H1 (cell line): ENCODE results near the gene CCDC51. TPM values are rescaled to one million over a fixed set of nuclear protein-coding genes. Genes with fewer than 3 reads are reported as not detected.

Experiments
- CTCF ChIA-PET: fragments of 300-600 bp; sonication (Branson Sonifier 250); formaldehyde crosslinking; loops from one replicate; lab custom pipeline; 2021; ENCODE audit not compliant: partially characterized antibody; lab: Charles Lee
- POLR2A ChIA-PET: fragments of 300-600 bp; sonication (Branson Sonifier 250); formaldehyde crosslinking; loops from one replicate; lab custom pipeline; 2021; ENCODE audit warnings: inconsistent platforms; ENCODE audit not compliant: partially characterized antibody; lab: Charles Lee
- DNase-seq, 2 experiments: peaks; one replicate each; pipeline versions ENCODE4 v3.0.0 to v3.0.0-alpha.2; 2010 to 2022; ENCODE audit warnings: low spot score in 2 of 2, low read depth in 1 of 2, mixed read lengths in 1 of 2
- FAIRE-seq: peaks from 2 replicates; lab custom pipeline; 2011; peaks lifted over from hg19 to GRCh38; lab: Jason Lieb, UNC
- H2AFZ ChIP-seq: 2 replicates; pipeline ENCODE4 v1.8.1; 2012; ENCODE audit warnings: low read length, inconsistent platforms
- H2AK5ac ChIP-seq: 2 replicates; pipeline ENCODE4 v1.6.1; 2013; ENCODE audit warnings: low read depth, low read length
- H2BK120ac ChIP-seq: replicated peaks from 2 replicates; pipeline ENCODE3; 2013; ENCODE audit warnings: low read depth, low read length, inconsistent platforms
- H2BK12ac ChIP-seq: 2 replicates; pipeline ENCODE4 v1.6.1; 2013; ENCODE audit warnings: low read depth, low read length
- H2BK15ac ChIP-seq: 2 replicates; pipeline ENCODE4 v1.6.1; 2013; ENCODE audit warnings: low read length
- H2BK20ac ChIP-seq: 2 replicates; pipeline ENCODE4 v1.6.1; 2013; ENCODE audit warnings: low read length
- H2BK5ac ChIP-seq: 2 replicates; pipeline ENCODE4 v1.6.1; 2013; ENCODE audit warnings: low read depth, low read length
- H3K14ac ChIP-seq: 2 replicates; pipeline ENCODE4 v1.6.1; 2013; ENCODE audit warnings: inconsistent platforms; ENCODE audit not compliant: insufficient read length
- H3K18ac ChIP-seq: 2 replicates; pipeline ENCODE4 v1.6.1; 2013; ENCODE audit warnings: low read length; ENCODE audit errors: extremely low read depth
- H3K23ac ChIP-seq: 2 replicates; pipeline ENCODE4 v1.6.1; 2013; ENCODE audit warnings: inconsistent platforms; ENCODE audit not compliant: insufficient read length
- H3K23me2 ChIP-seq: 2 replicates; pipeline ENCODE4 v1.6.1; 2013; ENCODE audit warnings: low read depth, low read length
- H3K27ac ChIP-seq: 2 replicates; pipeline ENCODE4 v1.6.1; 2011; ENCODE audit warnings: low read depth, low read length, inconsistent platforms
- H3K27me3 ChIP-seq, 4 experiments: replicated peaks in 1 of 4; 1 replicate in 1 of 4; 2 replicates in 3 of 4; pipeline versions ENCODE4 v1.6.1 to v1.8.1; 2011 to 2013; ENCODE audit warnings: low read length in 3 of 4, mild to moderate bottlenecking in 3 of 4, inconsistent platforms in 2 of 4, mixed read lengths in 2 of 4, moderate library complexity in 1 of 4; ENCODE audit not compliant: control insufficient read depth in 3 of 4, insufficient read depth in 3 of 4; ENCODE audit errors: extremely low read depth in 1 of 4
- H3K36me3 ChIP-seq, 4 experiments: 2 replicates each; pipeline versions ENCODE4 v1.6.1 to v1.8.1; 2011 to 2013; ENCODE audit warnings: mild to moderate bottlenecking in 4 of 4, low read length in 3 of 4, moderate library complexity in 2 of 4, control low read depth in 1 of 4, inconsistent platforms in 1 of 4; ENCODE audit not compliant: insufficient read depth in 4 of 4, control insufficient read depth in 2 of 4
- H3K4ac ChIP-seq: replicated peaks from 2 replicates; pipeline ENCODE3; 2013; ENCODE audit warnings: low read length, low read depth, mixed read lengths, inconsistent platforms; ENCODE audit not compliant: insufficient read length
- H3K4me1 ChIP-seq, 4 experiments: replicated peaks in 1 of 4; 1 replicate in 1 of 4; 2 replicates in 3 of 4; pipeline versions ENCODE4 v1.6.1 to v1.8.1; 2011 to 2013; ENCODE audit warnings: low read length in 3 of 4, inconsistent platforms in 2 of 4, mixed read lengths in 1 of 4; ENCODE audit not compliant: insufficient read depth in 4 of 4, control insufficient read depth in 3 of 4
- H3K4me2 ChIP-seq, 2 experiments: 2 replicates each; pipeline versions ENCODE4 v1.6.1 to v1.8.1; 2011 to 2013; ENCODE audit warnings: low read depth in 2 of 2, low read length in 2 of 2, control low read depth in 1 of 2, inconsistent platforms in 1 of 2, mild to moderate bottlenecking in 1 of 2; ENCODE audit not compliant: insufficient read depth in 1 of 2
- H3K4me3 ChIP-seq, 4 experiments: fragments of 200-600, 300-600 bp in 1 of 4; sonication (generic), shearing (Covaris generic), sonication (Bioruptor Twin) in 1 of 4; 2 replicates each; pipeline versions ENCODE4 v1.5.1 to v1.8.1; 2011 to 2016; ENCODE audit warnings: low read length in 4 of 4, low read depth in 3 of 4, control low read depth in 2 of 4, inconsistent platforms in 2 of 4, mild to moderate bottlenecking in 2 of 4, mixed read lengths in 1 of 4, moderate library complexity in 1 of 4; ENCODE audit not compliant: insufficient read depth in 2 of 4; ENCODE audit errors: extremely low read depth in 1 of 4
- H3K56ac ChIP-seq: replicated peaks from 2 replicates; pipeline ENCODE3; 2013; ENCODE audit warnings: low read depth, mild to moderate bottlenecking, mixed read lengths, low read length, inconsistent platforms; ENCODE audit not compliant: insufficient read length
- H3K79me1 ChIP-seq: 2 replicates; pipeline ENCODE4 v1.6.1; 2013; ENCODE audit warnings: low read depth, low read length, control low read depth
- H3K79me2 ChIP-seq, 2 experiments: 2 replicates each; pipeline versions ENCODE4 v1.6.1 to v1.8.1; 2012 to 2013; ENCODE audit warnings: low read length in 2 of 2, mild to moderate bottlenecking in 2 of 2, inconsistent platforms in 1 of 2; ENCODE audit not compliant: insufficient read depth in 2 of 2, control insufficient read depth in 1 of 2
- H3K9ac ChIP-seq, 4 experiments: replicated peaks in 1 of 4; 1 replicate in 1 of 4; 2 replicates in 3 of 4; pipeline versions ENCODE4 v1.6.1 to v1.8.1; 2011 to 2013; ENCODE audit warnings: low read depth in 3 of 4, low read length in 3 of 4, control low read depth in 2 of 4, mild to moderate bottlenecking in 2 of 4, moderate library complexity in 2 of 4, inconsistent platforms in 1 of 4; ENCODE audit errors: extremely low read depth in 1 of 4
- H3K9me3 ChIP-seq, 2 experiments: 2 replicates each; pipeline versions ENCODE4 v1.6.1 to v1.8.1; 2012 to 2013; ENCODE audit warnings: mild to moderate bottlenecking in 2 of 2, moderate library complexity in 2 of 2, control low read depth in 1 of 2, inconsistent platforms in 1 of 2, low read depth in 1 of 2, low read length in 1 of 2, mixed read lengths in 1 of 2; ENCODE audit not compliant: insufficient read depth in 2 of 2
- H4K20me1 ChIP-seq, 2 experiments: replicated peaks in 1 of 2; 2 replicates each; pipeline versions ENCODE3 to v1.8.1; 2011 to 2013; ENCODE audit warnings: inconsistent platforms in 2 of 2, low read length in 2 of 2, mild to moderate bottlenecking in 1 of 2; ENCODE audit not compliant: insufficient read depth in 2 of 2, control insufficient read depth in 1 of 2
- H4K5ac ChIP-seq: 2 replicates; pipeline ENCODE4 v1.6.1; 2013; ENCODE audit warnings: low read length, low read depth, mixed read lengths, inconsistent platforms; ENCODE audit not compliant: insufficient read length
- H4K8ac ChIP-seq: 2 replicates; pipeline ENCODE4 v1.8.0; 2013; ENCODE audit warnings: mild to moderate bottlenecking, moderate library complexity, low read length, inconsistent platforms; ENCODE audit not compliant: insufficient read depth; ENCODE audit errors: extremely low read depth
- H4K91ac ChIP-seq: replicated peaks from 2 replicates; pipeline ENCODE3; 2013; ENCODE audit warnings: low read length, mixed read lengths, inconsistent platforms; ENCODE audit not compliant: insufficient read length
- CHD2 ChIP-seq: IDR thresholded peaks from 2 replicates; pipeline ENCODE4 v1.6.1; 2012; ENCODE audit warnings: low read length, improper control_type of control experiment
- CREB1 ChIP-seq: IDR thresholded peaks from 2 replicates; pipeline ENCODE4 v1.6.1; 2012; ENCODE audit warnings: inconsistent platforms
- JUND ChIP-seq: IDR thresholded peaks from 2 replicates; pipeline ENCODE4 v1.6.1; 2011; ENCODE audit warnings: mild to moderate bottlenecking, improper control_type of control experiment, low read length
- KDM5A ChIP-seq: fragments of 200-600 bp; IDR thresholded peaks from 2 replicates; pipeline ENCODE4 v1.7.1; 2012; ENCODE audit warnings: mild to moderate bottlenecking, low read length, inconsistent platforms, mixed read lengths
- SP2 ChIP-seq: IDR thresholded peaks from 2 replicates; pipeline ENCODE4 v1.6.1; 2012; ENCODE audit warnings: mild to moderate bottlenecking, low read length, inconsistent platforms
- SUZ12 ChIP-seq: fragments of 200-600 bp; sonication (generic); IDR thresholded peaks from 2 replicates; pipeline ENCODE4 v1.6.1; 2012; ENCODE audit warnings: mild to moderate bottlenecking, inconsistent platforms, low read length, moderate library complexity, mixed read lengths
- TBP ChIP-seq: IDR thresholded peaks from 2 replicates; pipeline ENCODE4 v1.6.1; 2011; ENCODE audit warnings: low read depth, low read length, improper control_type of control experiment
- WGBS, 2 experiments: shearing (Covaris generic) in 1 of 2; methylation state at CpG; one replicate each; pipeline versions ENCODE4 v1.1.6 to v1.1.7; 2013 to 2015; ENCODE audit warnings: low lambda C conversion rate in 2 of 2, mixed read lengths in 2 of 2, inconsistent platforms in 1 of 2, low coverage in 1 of 2, missing lambda C conversion rate in 1 of 2; ENCODE audit not compliant: insufficient replicate concordance in 2 of 2, insufficient coverage in 1 of 2, insufficient read length in 1 of 2; ENCODE audit errors: extremely low coverage in 1 of 2, missing lambda C conversion rate in 1 of 2; 5-methylcytosine and 5-hydroxymethylcytosine counted together
- polyA plus RNA-seq, 7 experiments: library from polyadenylated mRNA; depleted of rRNA in 3 of 7; stranded (reverse) in 5 of 7; unstranded in 2 of 7; fragments of >200 nt in 5 of 7; fragments of 200-250 nt in 2 of 7; gene quantifications; 1 replicate in 5 of 7; 2 replicates in 1 of 7; 4 replicates in 1 of 7; pipeline versions ENCODE4 v1.2.1 to v1.2.3, GENCODE V29; 2011 to 2013; ENCODE audit warnings: missing spikeins in 2 of 7, mixed read lengths in 2 of 7
- total RNA-seq: library from RNA; stranded (reverse); fragmentation: NEBNext Ultra II Directional; extraction: Animal tissue kit (Norgen Biotek cat#: 25700); gene quantifications from 2 replicates; pipeline ENCODE4 v1.2.1, GENCODE V29; 2021
- TF ChIP-seq, protein P1 (sequence below): IDR thresholded peaks from 2 replicates; pipeline ENCODE4 v1.6.1; 2011; ENCODE audit warnings: low read length, improper control_type of control experiment

Gene CCDC51
- total and polyA plus RNA-seq, 2 of the 8 experiments (the other 6 are each of a cell fraction or from before 2014, with no cell fraction given): 21.3 to 21.4 TPM

DNA sequence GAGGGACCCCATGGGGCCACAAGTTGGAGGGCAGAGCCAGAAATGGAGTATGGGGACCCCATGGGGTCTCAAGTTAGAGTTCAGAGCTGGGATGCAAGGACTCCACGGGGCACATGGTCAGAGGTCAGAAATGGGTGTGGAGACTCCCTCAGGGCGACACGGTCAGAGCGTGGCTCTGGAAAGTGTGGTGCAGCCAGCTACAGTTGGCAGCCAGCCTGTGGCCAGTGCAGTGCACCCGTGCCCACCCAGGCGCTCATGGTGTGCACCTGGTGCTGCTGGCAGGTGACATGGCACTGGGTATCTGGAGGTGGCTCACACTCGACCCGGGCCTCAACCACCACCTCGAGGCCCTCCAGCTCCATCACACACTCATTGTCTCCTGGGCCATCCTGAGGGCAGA, 21.3 kb downstream of the CCDC51 start:
- H2BK5ac ChIP-seq: 0 out of 2 replicates have a peak overlapping the region, but pooled peaks have one; percentile 21
- H2AFZ ChIP-seq: no peak overlapping the region
- no peak overlapping the region for H4K5ac ChIP-seq
- H3K56ac ChIP-seq: no peak overlapping the region
- H4K91ac ChIP-seq: no peak overlapping the region
- H4K20me1 ChIP-seq: peaks cover 22 to 50% of the 10 kb centered on the region in 2 experiments
- H2AK5ac ChIP-seq: no peak overlapping the region
- no peak for TF ChIP-seq JUND
- no peak for TF ChIP-seq CREB1
- TF ChIP-seq SP2: no peak
- no peak for TF ChIP-seq TBP
- TF ChIP-seq KDM5A: no peak
- no peak for TF ChIP-seq CHD2
- TF ChIP-seq, protein P1, sequence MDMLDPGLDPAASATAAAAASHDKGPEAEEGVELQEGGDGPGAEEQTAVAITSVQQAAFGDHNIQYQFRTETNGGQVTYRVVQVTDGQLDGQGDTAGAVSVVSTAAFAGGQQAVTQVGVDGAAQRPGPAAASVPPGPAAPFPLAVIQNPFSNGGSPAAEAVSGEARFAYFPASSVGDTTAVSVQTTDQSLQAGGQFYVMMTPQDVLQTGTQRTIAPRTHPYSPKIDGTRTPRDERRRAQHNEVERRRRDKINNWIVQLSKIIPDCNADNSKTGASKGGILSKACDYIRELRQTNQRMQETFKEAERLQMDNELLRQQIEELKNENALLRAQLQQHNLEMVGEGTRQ: no peak
- TF ChIP-seq SUZ12: no peak
- H3K4me3 ChIP-seq: no peak overlapping the region
- peaks cover 13% of the 10 kb centered on the region for H3K79me1 ChIP-seq
- no peaks in the 10 kb centered on the region for H3K23me2 ChIP-seq
- H2BK120ac ChIP-seq: no peak overlapping the region
- peaks cover 0 to 18% of the 10 kb centered on the region in 2 experiments; a peak in 1 of 4 replicates for H3K79me2 ChIP-seq
- no peak for FAIRE-seq
- POLR2A ChIA-PET: interaction anchor here (0.9 to 31.5 kb wide), 8 partner anchors 9 to 91 kb away, joined by 3 to 650 read pairs (median 8); partner anchors contain the start of genes ATRIP, CCDC51, PLXNB1 and TMA7
- no peaks in the 10 kb centered on the region for H3K9me3 ChIP-seq
- H2BK15ac ChIP-seq: no peak overlapping the region
- H3K14ac ChIP-seq: no peak overlapping the region
- no peak overlapping the region for H3K9ac ChIP-seq
- H2BK20ac ChIP-seq: no peak overlapping the region
- peaks cover 52 to 63% (median 58%) of the 10 kb centered on the region in 4 experiments for H3K36me3 ChIP-seq
- no peak overlapping the region for H3K18ac ChIP-seq
- CTCF ChIA-PET: interaction anchor here (0.6 to 6.9 kb wide), 7 partner anchors 10 to 221 kb away, joined by 3 to 95 read pairs (median 18); no protein-coding TSS in a partner anchor
- no peak overlapping the region for H3K4me2 ChIP-seq
- no peaks in the 10 kb centered on the region for H3K4me1 ChIP-seq
- no peak overlapping the region for H2BK12ac ChIP-seq
- WGBS, 2 experiments: 94% methylated on average over 9 of the region's 9 CpGs; no CpG with 5 or more reads in 1 of the 2 experiments
- no peak for DNase-seq
- no peak overlapping the region for H4K8ac ChIP-seq
- H3K4ac ChIP-seq: no peak overlapping the region
- H3K23ac ChIP-seq: no peak overlapping the region
- no peaks in the 10 kb centered on the region for H3K27me3 ChIP-seq
- H3K27ac ChIP-seq: no peak overlapping the region
